ENCODE data around the gene SDK1. TPM values are rescaled to one million over a fixed set of nuclear protein-coding genes. Genes with fewer than 3 reads are reported as not detected.

Gene SDK1
- total and polyA plus RNA-seq, 10 of the 15 experiments (the other 5 are each of a cell fraction or from before 2014, with no cell fraction given): 0.14 to 0.33 TPM; not detected in 8

DNA sequence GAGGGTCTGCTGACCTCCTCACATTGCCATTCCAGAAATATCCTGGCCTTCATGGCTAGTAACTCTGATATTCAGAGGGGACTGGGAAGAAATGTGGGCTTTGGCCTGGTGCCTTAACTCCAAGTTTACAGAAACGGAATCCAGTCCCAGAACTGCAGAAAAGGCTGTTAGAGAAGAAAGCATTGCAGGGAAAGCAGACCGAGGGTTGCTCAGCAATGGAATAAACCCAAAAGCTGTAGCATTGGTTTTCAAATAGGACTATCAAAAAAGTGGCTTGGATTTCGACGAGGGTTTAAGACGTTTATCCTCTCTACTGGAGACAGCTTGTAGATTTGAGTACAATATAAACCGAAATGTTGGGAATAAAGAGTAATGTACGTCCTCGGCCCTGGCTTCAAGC lies 955.2 kb downstream of the SDK1 start (continued):
- TF ChIP-seq, protein P1, sequence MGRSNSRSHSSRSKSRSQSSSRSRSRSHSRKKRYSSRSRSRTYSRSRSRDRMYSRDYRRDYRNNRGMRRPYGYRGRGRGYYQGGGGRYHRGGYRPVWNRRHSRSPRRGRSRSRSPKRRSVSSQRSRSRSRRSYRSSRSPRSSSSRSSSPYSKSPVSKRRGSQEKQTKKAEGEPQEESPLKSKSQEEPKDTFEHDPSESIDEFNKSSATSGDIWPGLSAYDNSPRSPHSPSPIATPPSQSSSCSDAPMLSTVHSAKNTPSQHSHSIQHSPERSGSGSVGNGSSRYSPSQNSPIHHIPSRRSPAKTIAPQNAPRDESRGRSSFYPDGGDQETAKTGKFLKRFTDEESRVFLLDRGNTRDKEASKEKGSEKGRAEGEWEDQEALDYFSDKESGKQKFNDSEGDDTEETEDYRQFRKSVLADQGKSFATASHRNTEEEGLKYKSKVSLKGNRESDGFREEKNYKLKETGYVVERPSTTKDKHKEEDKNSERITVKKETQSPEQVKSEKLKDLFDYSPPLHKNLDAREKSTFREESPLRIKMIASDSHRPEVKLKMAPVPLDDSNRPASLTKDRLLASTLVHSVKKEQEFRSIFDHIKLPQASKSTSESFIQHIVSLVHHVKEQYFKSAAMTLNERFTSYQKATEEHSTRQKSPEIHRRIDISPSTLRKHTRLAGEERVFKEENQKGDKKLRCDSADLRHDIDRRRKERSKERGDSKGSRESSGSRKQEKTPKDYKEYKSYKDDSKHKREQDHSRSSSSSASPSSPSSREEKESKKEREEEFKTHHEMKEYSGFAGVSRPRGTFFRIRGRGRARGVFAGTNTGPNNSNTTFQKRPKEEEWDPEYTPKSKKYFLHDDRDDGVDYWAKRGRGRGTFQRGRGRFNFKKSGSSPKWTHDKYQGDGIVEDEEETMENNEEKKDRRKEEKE (IDR thresholded peaks at IDR 0.05): no peak
- TF ChIP-seq, protein P2, sequence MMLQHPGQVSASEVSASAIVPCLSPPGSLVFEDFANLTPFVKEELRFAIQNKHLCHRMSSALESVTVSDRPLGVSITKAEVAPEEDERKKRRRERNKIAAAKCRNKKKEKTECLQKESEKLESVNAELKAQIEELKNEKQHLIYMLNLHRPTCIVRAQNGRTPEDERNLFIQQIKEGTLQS (IDR thresholded peaks at IDR 0.05; ENCODE audit: borderline replicate concordance, extremely low read depth, low read depth, low read length): no peak
- no peak for TF ChIP-seq NFYA (IDR thresholded peaks at IDR 0.05; ENCODE audit: borderline replicate concordance, low read depth, low read length)
- no peak for TF ChIP-seq CREM (IDR thresholded peaks at IDR 0.05; ENCODE audit: low read depth)
- TF ChIP-seq, protein P3, sequence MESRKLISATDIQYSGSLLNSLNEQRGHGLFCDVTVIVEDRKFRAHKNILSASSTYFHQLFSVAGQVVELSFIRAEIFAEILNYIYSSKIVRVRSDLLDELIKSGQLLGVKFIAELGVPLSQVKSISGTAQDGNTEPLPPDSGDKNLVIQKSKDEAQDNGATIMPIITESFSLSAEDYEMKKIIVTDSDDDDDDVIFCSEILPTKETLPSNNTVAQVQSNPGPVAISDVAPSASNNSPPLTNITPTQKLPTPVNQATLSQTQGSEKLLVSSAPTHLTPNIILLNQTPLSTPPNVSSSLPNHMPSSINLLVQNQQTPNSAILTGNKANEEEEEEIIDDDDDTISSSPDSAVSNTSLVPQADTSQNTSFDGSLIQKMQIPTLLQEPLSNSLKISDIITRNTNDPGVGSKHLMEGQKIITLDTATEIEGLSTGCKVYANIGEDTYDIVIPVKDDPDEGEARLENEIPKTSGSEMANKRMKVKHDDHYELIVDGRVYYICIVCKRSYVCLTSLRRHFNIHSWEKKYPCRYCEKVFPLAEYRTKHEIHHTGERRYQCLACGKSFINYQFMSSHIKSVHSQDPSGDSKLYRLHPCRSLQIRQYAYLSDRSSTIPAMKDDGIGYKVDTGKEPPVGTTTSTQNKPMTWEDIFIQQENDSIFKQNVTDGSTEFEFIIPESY (IDR thresholded peaks at IDR 0.05): no peak
- no peak for TF ChIP-seq GATAD2B (conservative IDR thresholded peaks at IDR 0.05; ENCODE audit: low read depth)
- no peak for TF ChIP-seq RFX5 (IDR thresholded peaks at IDR 0.05; ENCODE audit: low read depth, low read length)
- TF ChIP-seq RB1 (IDR thresholded peaks at IDR 0.05; ENCODE audit: borderline replicate concordance): no peak
- TF ChIP-seq BCL11A (IDR thresholded peaks at IDR 0.05; ENCODE audit: low read depth, low read length): no peak
- TF ChIP-seq, protein P4, sequence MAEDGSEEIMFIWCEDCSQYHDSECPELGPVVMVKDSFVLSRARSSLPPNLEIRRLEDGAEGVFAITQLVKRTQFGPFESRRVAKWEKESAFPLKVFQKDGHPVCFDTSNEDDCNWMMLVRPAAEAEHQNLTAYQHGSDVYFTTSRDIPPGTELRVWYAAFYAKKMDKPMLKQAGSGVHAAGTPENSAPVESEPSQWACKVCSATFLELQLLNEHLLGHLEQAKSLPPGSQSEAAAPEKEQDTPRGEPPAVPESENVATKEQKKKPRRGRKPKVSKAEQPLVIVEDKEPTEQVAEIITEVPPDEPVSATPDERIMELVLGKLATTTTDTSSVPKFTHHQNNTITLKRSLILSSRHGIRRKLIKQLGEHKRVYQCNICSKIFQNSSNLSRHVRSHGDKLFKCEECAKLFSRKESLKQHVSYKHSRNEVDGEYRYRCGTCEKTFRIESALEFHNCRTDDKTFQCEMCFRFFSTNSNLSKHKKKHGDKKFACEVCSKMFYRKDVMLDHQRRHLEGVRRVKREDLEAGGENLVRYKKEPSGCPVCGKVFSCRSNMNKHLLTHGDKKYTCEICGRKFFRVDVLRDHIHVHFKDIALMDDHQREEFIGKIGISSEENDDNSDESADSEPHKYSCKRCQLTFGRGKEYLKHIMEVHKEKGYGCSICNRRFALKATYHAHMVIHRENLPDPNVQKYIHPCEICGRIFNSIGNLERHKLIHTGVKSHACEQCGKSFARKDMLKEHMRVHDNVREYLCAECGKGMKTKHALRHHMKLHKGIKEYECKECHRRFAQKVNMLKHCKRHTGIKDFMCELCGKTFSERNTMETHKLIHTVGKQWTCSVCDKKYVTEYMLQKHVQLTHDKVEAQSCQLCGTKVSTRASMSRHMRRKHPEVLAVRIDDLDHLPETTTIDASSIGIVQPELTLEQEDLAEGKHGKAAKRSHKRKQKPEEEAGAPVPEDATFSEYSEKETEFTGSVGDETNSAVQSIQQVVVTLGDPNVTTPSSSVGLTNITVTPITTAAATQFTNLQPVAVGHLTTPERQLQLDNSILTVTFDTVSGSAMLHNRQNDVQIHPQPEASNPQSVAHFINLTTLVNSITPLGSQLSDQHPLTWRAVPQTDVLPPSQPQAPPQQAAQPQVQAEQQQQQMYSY (CRISPR knock-in tag; IDR thresholded peaks at IDR 0.05): no peak
- TF ChIP-seq, protein P5, sequence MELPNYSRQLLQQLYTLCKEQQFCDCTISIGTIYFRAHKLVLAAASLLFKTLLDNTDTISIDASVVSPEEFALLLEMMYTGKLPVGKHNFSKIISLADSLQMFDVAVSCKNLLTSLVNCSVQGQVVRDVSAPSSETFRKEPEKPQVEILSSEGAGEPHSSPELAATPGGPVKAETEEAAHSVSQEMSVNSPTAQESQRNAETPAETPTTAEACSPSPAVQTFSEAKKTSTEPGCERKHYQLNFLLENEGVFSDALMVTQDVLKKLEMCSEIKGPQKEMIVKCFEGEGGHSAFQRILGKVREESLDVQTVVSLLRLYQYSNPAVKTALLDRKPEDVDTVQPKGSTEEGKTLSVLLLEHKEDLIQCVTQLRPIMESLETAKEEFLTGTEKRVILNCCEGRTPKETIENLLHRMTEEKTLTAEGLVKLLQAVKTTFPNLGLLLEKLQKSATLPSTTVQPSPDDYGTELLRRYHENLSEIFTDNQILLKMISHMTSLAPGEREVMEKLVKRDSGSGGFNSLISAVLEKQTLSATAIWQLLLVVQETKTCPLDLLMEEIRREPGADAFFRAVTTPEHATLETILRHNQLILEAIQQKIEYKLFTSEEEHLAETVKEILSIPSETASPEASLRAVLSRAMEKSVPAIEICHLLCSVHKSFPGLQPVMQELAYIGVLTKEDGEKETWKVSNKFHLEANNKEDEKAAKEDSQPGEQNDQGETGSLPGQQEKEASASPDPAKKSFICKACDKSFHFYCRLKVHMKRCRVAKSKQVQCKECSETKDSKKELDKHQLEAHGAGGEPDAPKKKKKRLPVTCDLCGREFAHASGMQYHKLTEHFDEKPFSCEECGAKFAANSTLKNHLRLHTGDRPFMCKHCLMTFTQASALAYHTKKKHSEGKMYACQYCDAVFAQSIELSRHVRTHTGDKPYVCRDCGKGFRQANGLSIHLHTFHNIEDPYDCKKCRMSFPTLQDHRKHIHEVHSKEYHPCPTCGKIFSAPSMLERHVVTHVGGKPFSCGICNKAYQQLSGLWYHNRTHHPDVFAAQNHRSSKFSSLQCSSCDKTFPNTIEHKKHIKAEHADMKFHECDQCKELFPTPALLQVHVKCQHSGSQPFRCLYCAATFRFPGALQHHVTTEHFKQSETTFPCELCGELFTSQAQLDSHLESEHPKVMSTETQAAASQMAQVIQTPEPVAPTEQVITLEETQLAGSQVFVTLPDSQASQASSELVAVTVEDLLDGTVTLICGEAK (IDR thresholded peaks at IDR 0.05; ENCODE audit: borderline replicate concordance): no peak
- no peak for TF ChIP-seq JUND (IDR thresholded peaks at IDR 0.05; ENCODE audit: low read depth, low read length)
- no peak for TF ChIP-seq DPF2 (IDR thresholded peaks at IDR 0.05)
- no peak for TF ChIP-seq MTA3 (IDR thresholded peaks at IDR 0.05; ENCODE audit: borderline replicate concordance, low read length)

All from GM12878 (cell line).